Stimulated activated CD4-positive, alpha-beta T cell treated with anti-CD3 and anti-CD28 coated beads, Interleukin-2, amount 100 ng/mL, for 24 hours (primary cell): ENCODE data around the gene ANKFY1.
"Not testable (repeated sequence)": the region's sequence is repeated elsewhere in the genome, so short reads cannot be mapped to it uniquely, and the experiment has no call there.

Experiments used
- DNase-seq, 2 donors: peaks; one replicate each; pipeline ENCODE4 v3.0.0-alpha.2; 2020

The ANKFY1 gene

DNA sequence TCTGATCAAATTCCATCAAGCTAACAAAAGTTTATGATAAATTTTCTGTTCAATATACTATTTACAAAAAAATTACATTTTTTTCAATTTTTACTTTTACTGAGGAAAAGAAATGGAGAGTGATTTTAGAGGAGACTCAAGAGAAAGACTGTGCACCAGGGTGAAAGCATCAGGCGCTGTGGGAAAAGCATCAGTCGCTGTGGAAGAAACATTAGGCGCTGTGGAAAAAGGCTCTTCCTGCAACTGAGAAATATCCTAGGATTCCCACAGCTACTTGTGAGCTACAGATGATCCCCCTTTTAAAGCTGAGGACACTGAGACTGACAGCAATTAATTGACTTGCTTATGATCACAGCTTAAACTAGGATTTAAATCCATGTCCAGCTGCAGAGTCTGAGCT lies 4.9 kb downstream of the ANKFY1 start:
- DNase-seq, result no peak

DNA sequence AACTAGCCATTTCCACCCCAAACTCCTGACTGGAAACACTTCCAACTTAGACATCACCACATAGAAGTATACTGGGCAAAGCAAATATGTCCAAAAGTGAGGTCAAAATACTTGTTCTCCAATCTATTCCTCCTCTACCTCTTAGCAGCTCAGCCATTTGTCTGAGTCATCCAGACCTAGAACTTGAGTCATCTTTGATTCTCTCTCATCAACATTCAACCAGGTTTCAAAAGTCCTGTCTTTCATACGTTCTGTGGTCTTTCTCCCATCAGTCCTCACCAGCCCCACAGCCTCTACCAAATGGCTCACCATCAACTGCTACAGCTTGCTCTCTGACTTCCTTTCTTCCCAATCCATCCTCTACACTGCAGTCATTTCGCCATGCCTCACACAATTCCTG lies 6.8 kb downstream of the ANKFY1 start:
- DNase-seq, result no peak

DNA sequence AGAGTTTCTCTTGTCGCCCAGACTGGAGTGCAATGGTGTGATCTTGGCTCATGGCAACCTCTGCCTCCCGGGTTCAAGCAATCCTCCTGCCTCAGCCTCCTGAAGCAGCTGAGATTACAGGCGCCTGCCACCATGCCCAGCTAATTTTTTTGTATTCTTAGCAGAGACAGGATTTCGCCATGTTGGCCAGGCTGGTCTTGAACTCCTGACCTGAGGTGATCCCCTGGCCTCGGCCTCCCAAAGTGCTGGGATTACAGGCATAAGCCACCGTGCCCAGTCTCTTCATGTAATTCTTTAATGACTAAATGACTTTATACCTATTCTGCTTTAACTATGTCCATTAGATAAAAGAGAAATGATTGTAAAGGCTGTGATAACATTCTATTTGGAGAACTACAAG lies 8.5 kb downstream of the ANKFY1 start:
- not testable (repeated sequence) for DNase-seq

DNA sequence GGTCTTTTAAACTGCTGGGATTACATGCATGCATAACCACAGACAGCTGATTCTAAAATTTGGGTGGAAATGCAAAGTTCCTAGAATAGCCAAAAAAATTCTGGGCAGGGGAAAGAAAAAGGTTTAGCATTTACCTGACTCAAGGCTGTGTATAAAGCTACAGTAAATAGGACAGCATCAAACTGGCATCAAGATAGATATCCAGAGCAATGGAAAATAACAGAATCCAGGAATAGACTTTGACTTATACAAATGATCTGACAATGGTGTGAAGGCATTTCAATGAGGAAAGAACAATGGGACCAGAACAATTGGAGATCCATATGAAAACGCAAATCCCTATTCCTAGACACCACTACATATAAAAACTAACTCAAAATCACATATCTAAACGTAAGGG lies 12.9 kb downstream of the ANKFY1 start:
- DNase-seq, result no peak

DNA sequence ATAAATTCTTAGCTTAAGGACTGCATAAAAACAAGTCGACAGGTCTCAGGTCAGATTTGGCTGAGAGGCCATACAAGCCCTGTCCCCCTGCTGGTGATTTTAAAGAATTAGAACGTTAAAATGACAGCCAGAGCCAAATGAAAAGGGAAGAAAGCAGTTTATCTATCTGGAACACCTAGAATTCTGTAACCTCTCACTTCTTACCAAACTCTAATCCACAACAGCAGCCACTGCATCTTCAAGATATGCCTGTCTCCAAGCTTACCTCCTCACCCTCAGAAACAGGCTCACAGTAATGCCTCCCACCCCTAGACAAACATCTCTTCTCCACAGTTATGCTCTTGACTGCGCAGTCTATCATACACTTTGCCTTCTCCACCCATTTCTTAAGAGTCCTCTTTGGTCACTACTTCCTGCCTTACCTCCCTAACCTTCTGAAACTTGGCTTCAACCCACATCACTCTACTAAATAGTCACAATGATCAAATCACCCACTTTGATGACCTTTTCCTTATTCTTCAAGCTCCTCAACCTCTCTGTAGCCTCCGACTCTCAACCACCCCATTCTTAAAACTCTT lies 14.2 kb downstream of the ANKFY1 start:
- no peak for DNase-seq

DNA sequence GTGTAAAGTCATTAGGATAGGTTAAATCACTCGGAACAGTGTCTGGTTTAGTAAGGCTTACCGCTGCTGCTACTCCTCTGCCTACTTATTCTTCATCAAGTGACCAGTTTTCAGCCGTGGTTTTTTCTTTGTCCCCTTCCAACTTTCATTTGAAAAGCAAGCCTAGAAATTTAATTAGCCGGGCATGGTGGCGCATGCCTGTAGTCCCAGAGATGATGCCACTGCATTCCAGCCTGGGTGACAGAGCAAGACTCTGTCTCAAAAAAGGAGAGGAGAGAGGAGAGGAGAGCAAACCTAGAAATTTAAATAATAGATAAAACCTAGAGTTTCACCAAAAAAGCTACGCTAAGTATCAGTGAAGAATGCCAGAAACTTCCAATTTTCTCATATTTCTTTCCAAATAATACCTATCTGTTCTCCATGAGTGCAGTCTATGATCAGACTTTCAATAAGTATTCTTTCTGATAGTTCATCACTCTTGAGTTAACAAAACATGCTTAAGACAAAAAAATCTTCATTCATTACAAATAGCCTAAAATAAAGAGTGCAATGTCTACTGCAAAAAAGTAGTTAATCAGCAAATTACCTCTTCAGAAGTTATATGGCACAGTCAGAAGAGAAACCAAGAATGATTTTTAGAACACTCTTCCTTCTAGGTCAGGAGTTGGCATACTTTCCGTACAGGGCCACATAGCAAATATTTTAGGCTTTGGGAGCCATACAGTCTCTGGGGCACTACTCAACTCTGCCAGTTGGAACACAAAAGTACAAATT lies 15.1 kb downstream of the ANKFY1 start:
- no peak for DNase-seq

DNA sequence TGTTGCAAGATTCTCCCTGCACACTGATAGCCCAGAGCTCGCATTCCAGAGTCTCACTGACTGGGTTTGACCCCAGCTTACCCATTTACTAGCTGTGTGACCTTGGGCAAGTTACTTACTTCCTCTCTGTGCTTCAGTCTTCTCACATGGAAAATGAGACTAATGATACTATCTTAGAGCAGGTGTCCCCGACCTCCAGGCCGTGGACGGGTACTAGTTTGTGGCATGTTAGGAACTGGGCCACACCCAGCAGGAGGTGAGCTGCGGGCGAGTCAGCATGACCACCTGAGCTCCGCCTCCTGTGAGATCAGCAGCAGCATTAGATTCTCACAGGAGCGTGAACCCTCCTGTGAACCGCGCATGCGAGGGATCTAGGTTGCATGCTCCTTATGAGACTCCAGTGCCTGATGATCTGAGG lies 15.8 kb downstream of the ANKFY1 start:
- DNase-seq, result no peak

DNA sequence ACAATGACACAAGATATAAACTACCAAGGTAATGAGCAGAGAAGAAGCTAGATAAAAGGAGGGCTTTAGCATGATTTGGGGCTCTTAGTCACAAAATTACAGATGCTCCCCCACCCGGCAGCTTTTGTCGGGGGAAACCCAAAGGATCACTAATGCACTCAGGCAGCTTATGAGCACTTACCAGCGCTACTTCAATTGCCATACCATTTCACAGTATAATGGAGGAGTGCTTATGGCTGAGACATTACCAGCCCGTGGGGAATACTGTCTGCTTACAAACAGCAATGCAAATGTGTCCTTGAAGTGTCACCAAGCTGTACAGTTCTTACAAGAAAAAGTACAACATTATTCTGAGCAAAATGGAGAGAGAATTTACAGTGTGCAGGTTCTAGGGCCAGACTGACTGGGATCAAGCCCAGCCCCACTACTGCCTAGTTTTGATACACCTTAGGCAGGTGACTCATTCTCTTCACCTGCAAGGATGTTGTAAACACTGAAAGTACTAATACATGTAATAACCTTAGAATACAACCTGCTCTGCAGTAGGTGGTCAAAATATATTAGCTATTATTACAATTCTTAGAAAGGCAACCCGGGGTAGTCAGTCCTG lies 16.3 kb downstream of the ANKFY1 start:
- no peak for DNase-seq

DNA sequence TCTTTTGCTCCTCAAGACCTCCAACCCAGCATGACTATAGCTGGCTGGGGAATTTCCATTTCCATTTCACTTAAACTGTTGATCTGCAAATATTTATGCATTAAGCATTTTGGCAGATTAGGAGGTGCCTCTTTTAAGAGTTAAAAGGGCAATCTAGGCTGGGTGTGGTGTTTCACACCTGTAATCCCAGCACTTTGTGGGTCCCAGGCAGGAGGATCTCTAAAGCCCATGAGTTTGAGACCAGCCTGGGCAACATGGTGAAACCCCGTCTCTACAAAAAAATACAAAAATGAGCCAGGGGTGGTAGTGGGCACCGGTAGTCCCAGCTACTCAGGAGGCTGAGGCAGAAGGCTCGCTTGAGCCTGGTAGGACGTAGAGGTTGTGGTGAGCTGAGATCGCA lies 17.1 kb downstream of the ANKFY1 start:
- DNase-seq, result no peak

DNA sequence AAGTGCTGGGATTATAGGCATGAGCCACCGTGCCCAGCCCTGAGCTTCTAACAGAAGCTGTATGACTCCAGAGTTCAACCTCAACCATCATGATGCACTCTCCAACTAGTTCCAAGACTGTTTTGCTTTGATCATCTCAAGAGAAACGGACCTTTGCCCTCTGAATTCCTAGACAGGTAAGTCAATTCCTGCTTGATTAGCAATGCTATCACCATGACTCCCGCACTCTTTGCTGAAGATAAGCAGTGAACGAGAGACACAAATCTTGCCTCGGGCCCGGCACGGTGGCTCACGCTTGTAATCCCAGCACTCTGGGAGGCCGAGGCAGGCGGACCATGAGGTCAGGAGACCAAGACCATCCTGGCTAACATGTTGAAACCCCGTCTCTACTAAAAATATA lies 22.2 kb downstream of the ANKFY1 start:
- no peak for DNase-seq

DNA sequence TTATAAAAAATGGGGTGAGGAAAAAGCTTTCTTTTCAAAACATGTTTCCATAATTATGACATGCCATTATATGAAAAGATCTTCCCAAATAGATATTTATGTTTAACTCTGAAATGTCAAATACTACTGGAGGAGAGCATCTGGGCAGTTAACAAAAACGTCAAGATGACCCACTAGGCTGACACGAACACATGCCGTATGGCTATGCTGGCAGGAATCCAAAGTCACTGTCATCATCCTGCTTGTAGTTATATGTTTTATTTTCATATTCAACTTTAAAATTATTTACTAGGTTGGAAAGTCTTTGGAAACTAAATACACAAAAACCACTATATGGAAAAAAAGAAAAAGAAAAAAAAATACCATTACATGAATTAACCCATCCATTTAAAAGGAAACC lies 27.3 kb downstream of the ANKFY1 start:
- no peak for DNase-seq

DNA sequence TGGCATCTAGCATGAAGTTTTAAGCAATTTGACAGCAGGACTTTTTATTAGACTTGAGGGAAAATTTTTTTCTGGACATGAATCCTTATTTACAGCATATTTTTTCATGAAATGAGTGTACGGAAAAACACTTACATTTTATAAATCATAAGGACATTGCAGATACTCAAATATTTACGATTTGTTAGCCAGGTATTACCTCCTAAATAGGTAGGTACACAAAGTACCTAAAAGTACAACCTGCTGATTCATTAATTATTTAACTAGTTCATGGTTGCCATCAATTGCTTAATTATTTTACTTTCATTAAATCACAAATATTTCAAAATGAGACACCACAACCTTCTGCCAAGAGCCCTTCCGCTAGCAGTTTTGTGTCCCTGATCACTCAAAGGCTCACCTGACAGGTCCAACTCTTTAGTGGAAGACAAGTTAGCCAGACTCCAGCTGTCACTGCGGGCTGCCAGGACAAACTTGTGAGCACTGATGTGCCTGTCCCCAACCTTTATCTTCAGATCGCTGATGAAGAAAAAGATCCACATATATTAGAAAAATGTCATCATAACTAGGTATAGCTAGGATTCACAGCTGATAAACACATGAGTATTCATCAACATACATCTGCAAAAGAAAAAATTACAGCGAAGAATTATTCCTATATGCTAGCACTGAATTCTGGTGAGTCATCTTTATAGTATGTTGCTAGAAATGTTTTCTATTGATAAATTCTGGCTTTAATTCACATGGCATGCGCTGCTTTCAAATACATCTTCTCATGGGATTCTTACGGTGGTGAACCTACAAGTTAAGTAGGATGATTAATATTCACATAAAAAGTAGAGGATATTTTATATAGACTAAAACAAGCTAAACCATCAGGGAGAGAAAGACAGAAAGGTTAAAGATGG lies 28.2 kb downstream of the ANKFY1 start:
- no peak for DNase-seq

DNA sequence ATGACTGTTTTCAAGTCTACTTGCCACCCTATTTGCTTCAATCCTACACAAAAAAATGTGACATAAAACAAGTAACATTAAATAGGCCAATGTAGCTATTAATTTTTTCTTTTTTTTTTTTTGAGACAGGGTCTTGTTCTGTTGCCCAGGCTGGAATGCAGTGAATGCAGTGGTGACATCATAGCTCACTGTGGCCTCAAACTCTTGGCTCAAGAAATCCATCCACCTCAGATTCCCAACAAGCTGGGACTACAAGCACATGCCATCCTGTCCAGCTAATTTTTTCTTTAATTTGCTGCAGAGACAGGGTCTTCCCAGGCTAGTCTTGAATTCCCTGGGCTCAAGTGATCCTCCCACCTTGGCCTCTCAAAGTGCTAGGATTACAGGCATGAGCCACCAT lies 29.4 kb downstream of the ANKFY1 start:
- DNase-seq, result no peak

DNA sequence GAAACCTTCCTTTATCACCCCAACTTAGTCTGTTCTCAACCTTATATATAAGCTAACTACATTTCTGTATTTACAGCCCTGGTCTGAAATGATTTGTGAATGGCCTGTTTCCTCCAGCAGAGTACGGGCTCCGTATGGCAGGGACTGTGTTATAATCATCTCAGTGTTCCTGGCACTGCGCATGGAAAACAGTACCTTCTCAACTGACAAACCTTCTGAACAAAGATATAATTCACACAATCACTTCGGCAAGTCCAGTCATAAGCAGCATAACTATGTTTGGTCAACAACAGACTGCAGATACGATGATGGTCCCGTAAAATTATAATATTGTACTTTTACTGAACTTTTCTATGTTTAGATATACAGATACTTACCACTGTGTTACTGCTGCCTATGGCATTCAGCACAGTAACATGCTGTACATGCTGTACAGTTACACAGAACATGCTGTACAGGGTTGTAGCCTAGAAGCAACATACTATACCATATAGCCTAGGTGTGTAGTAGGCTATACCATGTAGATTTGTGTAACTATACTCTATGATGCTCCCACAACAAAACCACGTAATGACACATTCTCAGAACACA lies 30.0 kb downstream of the ANKFY1 start:
- no peak for DNase-seq

DNA sequence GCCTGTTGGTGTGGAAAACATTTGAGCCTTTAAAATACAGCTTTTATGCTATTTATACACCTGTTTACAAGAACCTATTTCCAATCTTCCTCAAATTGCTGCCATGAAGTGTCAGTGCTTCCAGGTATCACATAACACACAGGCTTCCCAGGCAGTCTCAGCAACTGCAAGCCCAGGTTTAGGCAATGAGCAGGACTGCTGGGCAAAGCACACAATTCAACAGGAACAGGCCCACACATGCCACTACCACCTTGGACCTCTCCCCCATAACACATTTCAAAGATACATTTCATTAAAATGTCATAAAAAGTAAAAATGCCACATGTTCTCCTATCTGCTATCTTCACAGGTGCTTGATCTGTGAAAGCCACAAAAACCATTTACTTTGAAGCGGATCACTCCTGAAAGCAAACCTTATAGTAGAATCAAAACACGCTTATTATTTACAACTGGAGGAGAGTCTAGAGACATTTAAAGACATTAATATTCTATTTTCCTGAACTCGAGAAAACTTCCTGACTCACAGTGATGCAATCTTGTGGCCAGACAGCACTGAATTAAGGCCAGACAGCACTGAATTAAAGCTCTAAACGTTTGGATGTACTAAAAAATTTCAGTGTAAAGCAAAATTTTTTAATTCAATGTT lies 31.5 kb downstream of the ANKFY1 start:
- DNase-seq, result no peak

DNA sequence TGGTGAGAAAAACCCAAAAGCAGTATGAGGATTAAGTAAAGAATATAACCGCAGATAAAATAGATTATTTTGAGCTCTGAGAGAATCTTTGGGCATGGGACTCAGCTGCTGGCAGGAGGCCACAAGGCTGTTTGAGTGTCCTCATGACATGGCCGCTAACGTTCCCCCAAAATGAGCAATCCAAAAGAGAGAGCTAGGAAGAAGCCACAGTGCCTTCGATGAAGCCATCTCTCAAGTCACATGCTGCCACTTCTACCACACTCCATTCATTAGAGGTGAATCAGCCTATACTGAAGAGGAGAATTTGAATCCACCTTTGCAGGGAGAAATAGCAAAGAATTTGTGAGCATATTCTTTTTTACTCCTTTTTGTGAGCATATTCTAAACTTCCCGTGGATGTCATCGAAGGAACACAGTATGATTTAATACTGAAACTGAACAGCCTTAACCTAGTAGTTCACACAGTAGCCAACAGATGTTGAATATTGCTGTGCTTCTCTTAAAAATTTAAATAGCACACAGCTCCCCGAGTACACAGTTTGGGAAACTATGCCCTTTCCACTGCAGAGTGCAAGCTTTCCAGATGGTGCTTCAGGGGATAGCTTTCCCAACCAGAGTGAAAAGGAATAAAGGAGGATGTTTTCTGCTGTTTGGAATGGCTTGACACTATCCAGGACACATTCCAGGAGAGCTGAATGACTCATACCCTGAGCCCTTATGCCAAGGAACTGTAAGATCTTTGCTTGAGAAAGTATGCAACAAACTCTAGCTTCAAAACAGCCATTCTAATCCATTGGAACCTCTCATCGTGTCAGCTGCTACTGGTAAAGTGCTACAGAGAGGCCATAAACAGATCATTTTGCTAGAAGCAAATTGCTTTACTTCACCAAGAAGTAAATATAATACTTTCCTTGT lies 33.9 kb downstream of the ANKFY1 start:
- no peak for DNase-seq

DNA sequence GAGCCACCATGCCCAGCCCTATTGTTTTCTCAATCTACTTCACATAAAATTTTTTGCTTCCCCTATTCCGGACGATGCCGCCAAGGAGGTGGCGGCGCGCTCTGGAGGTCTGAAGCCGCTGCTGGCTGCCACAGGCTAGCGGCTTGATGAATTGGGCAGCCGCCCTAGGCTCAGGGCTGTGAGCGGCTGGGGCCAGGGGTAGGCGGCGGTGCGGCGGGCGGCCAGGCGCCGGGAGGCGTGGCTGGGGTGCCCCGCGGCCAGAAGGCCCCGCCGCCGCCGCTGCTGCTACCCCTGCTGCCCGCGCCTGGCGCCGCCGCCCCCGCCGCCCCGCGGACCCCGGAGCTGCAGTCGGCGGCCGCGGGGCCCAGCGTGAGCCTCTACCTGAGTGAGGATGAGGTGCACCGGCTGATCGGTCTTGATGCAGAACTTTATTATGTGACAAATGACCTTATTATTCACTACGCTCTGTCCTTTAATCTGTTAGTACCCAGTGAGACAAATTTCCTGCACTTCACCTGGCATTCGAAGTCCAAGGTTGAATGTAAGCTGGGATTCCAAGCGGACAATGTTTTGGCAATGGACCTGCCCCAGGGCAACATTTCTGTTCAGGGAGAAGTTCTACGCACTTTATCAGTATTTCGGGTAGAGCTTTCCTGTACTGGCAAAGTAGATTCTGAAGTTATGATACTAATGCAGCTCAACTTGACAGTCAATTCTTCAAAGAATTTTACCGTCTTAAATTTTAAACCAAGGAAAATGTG lies 41.7 kb downstream of the ANKFY1 start:
- DNase-seq, result no peak

DNA sequence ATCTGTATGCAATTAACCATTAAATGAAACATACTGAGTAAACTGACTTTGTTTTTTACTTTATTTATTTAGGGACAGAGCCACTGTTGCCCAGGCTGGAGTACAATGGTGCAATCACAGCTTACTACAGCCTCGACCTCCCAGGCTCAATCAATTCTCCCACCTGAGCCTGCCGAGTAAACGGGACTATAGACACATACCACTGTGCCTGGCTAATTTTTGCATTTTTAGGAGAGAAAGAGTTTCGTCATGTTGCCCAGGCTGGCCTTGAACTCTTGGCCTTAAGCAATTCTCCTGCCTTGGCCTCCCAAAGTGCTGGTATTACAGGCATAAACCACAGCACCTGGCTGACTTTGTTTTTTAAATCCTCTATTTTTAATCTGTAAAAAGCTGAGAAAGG lies 42.6 kb downstream of the ANKFY1 start:
- no peak for DNase-seq

DNA sequence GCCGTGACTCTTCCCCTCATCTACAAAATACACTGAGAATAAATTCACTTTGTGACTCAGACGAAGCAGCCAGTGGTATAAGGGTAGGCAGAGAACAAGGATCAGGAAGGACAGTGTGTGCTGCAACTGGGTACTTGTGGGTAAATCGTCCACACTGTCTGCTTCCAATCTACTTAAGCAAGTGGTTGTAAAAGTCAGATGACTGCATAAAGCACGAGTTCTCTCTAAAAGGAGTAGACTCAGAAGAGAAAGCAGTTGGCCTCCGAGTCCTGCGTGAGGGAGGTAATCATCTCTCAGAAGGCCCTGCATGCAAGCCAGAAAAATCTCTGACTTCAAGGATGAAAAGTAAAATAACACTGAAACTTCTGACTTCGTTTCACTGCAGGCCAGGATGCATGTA lies 43.1 kb downstream of the ANKFY1 start:
- DNase-seq, result no peak

DNA sequence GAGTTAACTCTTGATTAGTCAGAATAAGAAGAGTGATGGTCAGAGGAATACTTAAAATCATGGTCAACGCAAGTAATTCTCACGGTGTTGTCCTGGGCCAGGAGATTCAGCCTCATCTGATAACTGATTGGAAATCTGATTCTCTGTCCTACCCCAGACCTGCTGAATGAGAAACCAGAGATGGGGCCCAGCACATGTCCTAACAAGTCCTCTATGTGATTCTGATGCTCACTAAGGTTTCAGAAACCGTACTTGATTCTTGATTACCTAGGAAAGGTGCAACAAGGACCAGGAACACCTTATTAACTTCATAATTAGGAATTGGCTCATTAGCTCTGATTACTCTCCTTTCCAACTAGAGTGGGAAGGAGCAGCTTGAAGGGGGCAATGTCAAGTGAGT lies 44.5 kb downstream of the ANKFY1 start:
- no peak for DNase-seq
